GM23338 (cell line): ENCODE results near the gene HACD2. TPM values are rescaled to one million over a fixed set of nuclear protein-coding genes. Genes with fewer than 3 reads are reported as not detected.

ENCODE experiments used
- ATAC-seq: fragments of 200-7000 bp; cut with Tn5 transposase; 3 replicates; pipeline ENCODE4 v1.9.1; 2020
- DNase-seq: peaks from one replicate; pipeline ENCODE4 v3.0.0-alpha.2; 2015; ENCODE audit warnings: low spot score
- H2AFZ ChIP-seq: fragments of 200-600 bp; sonication (generic); 2 replicates; pipeline ENCODE4 v1.8.0; 2016; ENCODE audit warnings: antibody characterized with exemption, mild to moderate bottlenecking, moderate library complexity
- H3F3A ChIP-seq: fragments of 200-600 bp; sonication (generic); replicated peaks from 2 replicates; pipeline ENCODE4 v1.8.0; 2017; ENCODE audit warnings: antibody characterized with exemption, mixed run types, low read depth
- H3K27ac ChIP-seq: fragments of 200-600 bp; sonication (generic); 2 replicates; pipeline ENCODE4 v1.6.1; 2016; ENCODE audit warnings: low read depth
- H3K27me3 ChIP-seq: fragments of 200-600 bp; sonication (generic); 2 replicates; pipeline ENCODE4 v1.8.0; 2016; ENCODE audit warnings: mild to moderate bottlenecking, mixed run types, moderate library complexity; ENCODE audit not compliant: insufficient read depth
- H3K36me3 ChIP-seq: fragments of 200-600 bp; sonication (generic); 2 replicates; pipeline ENCODE4 v1.8.0; 2016; ENCODE audit warnings: mild to moderate bottlenecking; ENCODE audit not compliant: insufficient read depth
- H3K4me1 ChIP-seq: fragments of 200-600 bp; sonication (generic); 2 replicates; pipeline ENCODE4 v1.8.0; 2016; ENCODE audit warnings: mild to moderate bottlenecking, moderate library complexity; ENCODE audit not compliant: insufficient read depth
- H3K4me2 ChIP-seq: fragments of 200-600 bp; sonication (generic); 2 replicates; pipeline ENCODE4 v1.7.1; 2017; ENCODE audit warnings: mixed run types
- H3K4me3 ChIP-seq: fragments of 200-600 bp; sonication (generic); 2 replicates; pipeline ENCODE4 v1.6.1; 2016; ENCODE audit warnings: mixed run types
- H3K79me2 ChIP-seq: fragments of 200-600 bp; sonication (generic); replicated peaks from 2 replicates; pipeline ENCODE4 v1.8.0; 2017; ENCODE audit warnings: mild to moderate bottlenecking; ENCODE audit not compliant: insufficient read depth
- H3K9me2 ChIP-seq: fragments of 200-600 bp; sonication (generic); 2 replicates; pipeline ENCODE4 v1.8.0; 2017; ENCODE audit not compliant: insufficient read depth
- H4K20me1 ChIP-seq: fragments of 200-600 bp; sonication (generic); replicated peaks from 2 replicates; pipeline ENCODE4 v1.8.0; 2017; ENCODE audit warnings: mild to moderate bottlenecking; ENCODE audit not compliant: insufficient read depth
- H3K27ac Mint-ChIP-seq: 2 replicates; pipeline ENCODE4 v1.8.0; 2020; ENCODE audit warnings: inconsistent platforms, mild to moderate bottlenecking, moderate library complexity, mixed read lengths
- H3K27me3 Mint-ChIP-seq: 3 replicates; pipeline ENCODE4 v1.8.0; 2022; ENCODE audit warnings: low read depth, mild to moderate bottlenecking, moderate library complexity, mixed read lengths, inconsistent platforms; ENCODE audit not compliant: insufficient read depth, poor library complexity
- H3K36me3 Mint-ChIP-seq: 3 replicates; pipeline ENCODE4 v1.8.0; 2021; ENCODE audit warnings: low read depth, mild to moderate bottlenecking, inconsistent platforms, moderate library complexity, mixed read lengths
- H3K4me1 Mint-ChIP-seq: 3 replicates; pipeline ENCODE4 v1.8.0; 2020; ENCODE audit warnings: mild to moderate bottlenecking, inconsistent platforms, mixed read lengths
- H3K4me3 Mint-ChIP-seq: 3 replicates; pipeline ENCODE4 v1.8.0; 2021; ENCODE audit warnings: moderate library complexity, mild to moderate bottlenecking, inconsistent platforms, mixed read lengths
- H3K9me3 Mint-ChIP-seq: 3 replicates; pipeline ENCODE4 v1.8.0; 2020; ENCODE audit warnings: moderate library complexity, mild to moderate bottlenecking, inconsistent platforms, mixed read lengths
- CREB1 ChIP-seq: fragments of 250-450 bp; sonication (Bioruptor Pico); IDR thresholded peaks from 2 replicates; pipeline ENCODE4 v1.5.0; 2020; ENCODE audit warnings: low read depth, mild to moderate bottlenecking, moderate library complexity
- EZH2 ChIP-seq: fragments of 200-600 bp; sonication (generic); IDR thresholded peaks from one replicate; pipeline ENCODE4 v1.8.0; 2017; ENCODE audit warnings: antibody characterized with exemption, mild to moderate bottlenecking, low read depth; ENCODE audit not compliant: unreplicated experiment
- EZH2phosphoT487 ChIP-seq: fragments of 200-600 bp; sonication (generic); IDR thresholded peaks from one replicate; pipeline ENCODE4 v1.8.1; 2018; ENCODE audit warnings: antibody characterized with exemption; ENCODE audit not compliant: unreplicated experiment
- JUNB ChIP-seq: IDR thresholded peaks from one replicate; pipeline ENCODE4 v1.6.1; 2016; ENCODE audit warnings: antibody characterized with exemption; ENCODE audit not compliant: unreplicated experiment
- NANOG ChIP-seq: IDR thresholded peaks from 2 replicates; pipeline ENCODE4 v1.6.1; 2016; ENCODE audit warnings: antibody characterized with exemption, borderline replicate concordance
- POLR2AphosphoS5 ChIP-seq: IDR thresholded peaks from 2 replicates; pipeline ENCODE4 v1.6.1; 2016; ENCODE audit warnings: antibody characterized with exemption, low read depth
- STAT1 ChIP-seq: IDR thresholded peaks from one replicate; pipeline ENCODE4 v1.6.1; 2016; ENCODE audit warnings: antibody characterized with exemption; ENCODE audit not compliant: unreplicated experiment
- ZNF114 ChIP-seq: fragments of 250-450 bp; sonication (Bioruptor Pico); IDR thresholded peaks from 2 replicates; pipeline ENCODE4 v1.5.0; 2020; ENCODE audit warnings: mild to moderate bottlenecking, moderate library complexity
- ZNF331 ChIP-seq: fragments of 250-450 bp; sonication (Bioruptor Pico); IDR thresholded peaks from 2 replicates; pipeline ENCODE4 v1.5.0; 2020; ENCODE audit warnings: low read depth, mild to moderate bottlenecking, moderate library complexity
- polyA plus RNA-seq: library from polyadenylated mRNA; unstranded; fragments of >200 nt; fragmentation: Nextera tagmentation; extraction: Ambion mirVana; gene quantifications from 2 replicates; pipeline ENCODE4 v1.2.1, GENCODE V29; 2016
- total RNA-seq: library from RNA; depleted of rRNA; stranded (reverse); fragments of >200 nt; shearing (Covaris generic); gene quantifications from 2 replicates; pipeline ENCODE4 v1.2.3, GENCODE V29; 2014
- TF ChIP-seq, protein P1 (sequence below): fragments of 250-450 bp; sonication (Bioruptor Pico); IDR thresholded peaks from 2 replicates; pipeline ENCODE4 v1.5.0; 2020; ENCODE audit warnings: mild to moderate bottlenecking, moderate library complexity
- TF ChIP-seq, protein P2 (sequence below): IDR thresholded peaks from one replicate; pipeline ENCODE4 v1.6.1; 2018; ENCODE audit warnings: antibody characterized with exemption; ENCODE audit not compliant: unreplicated experiment
- TF ChIP-seq, protein P3 (sequence below): IDR thresholded peaks from 2 replicates; pipeline ENCODE4 v1.6.1; 2016; ENCODE audit warnings: antibody characterized with exemption
- TF ChIP-seq, protein P4 (sequence below), 2 experiments: fragments of 200-600 bp in 1 of 2; sonication (generic) in 1 of 2; conservative IDR thresholded peaks; 2 replicates each; pipeline versions ENCODE4 v1.5.1 to v1.6.1; 2016 to 2017; ENCODE audit warnings: antibody characterized with exemption in 2 of 2, low read depth in 2 of 2, mild to moderate bottlenecking in 2 of 2, moderate library complexity in 1 of 2

The HACD2 gene
- total and polyA plus RNA-seq, 2 experiments from 2014 or later = 13.4 to 31.5 TPM

DNA sequence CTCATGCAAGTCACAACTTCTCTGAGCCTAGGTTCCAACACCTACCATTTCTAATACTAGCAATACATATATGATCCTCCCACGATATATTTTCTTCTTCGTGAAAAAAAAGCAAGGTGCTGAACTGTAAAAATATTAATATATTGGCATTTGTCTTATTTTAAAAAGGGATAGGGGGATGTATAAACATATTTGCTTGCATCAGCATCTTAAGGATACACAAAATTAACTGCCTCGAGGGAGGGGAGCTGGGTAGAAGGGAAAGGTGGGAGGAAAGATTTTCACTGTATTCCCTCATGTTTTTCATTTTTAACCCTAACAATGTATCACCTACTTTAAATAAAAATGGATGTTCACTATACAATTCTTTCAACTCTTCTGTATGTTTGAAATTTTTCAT is 1.3 kb downstream of the HACD2 start:
- H3K4me3 ChIP-seq = peak overlapping the region; percentile 87
- TF ChIP-seq, protein P1, sequence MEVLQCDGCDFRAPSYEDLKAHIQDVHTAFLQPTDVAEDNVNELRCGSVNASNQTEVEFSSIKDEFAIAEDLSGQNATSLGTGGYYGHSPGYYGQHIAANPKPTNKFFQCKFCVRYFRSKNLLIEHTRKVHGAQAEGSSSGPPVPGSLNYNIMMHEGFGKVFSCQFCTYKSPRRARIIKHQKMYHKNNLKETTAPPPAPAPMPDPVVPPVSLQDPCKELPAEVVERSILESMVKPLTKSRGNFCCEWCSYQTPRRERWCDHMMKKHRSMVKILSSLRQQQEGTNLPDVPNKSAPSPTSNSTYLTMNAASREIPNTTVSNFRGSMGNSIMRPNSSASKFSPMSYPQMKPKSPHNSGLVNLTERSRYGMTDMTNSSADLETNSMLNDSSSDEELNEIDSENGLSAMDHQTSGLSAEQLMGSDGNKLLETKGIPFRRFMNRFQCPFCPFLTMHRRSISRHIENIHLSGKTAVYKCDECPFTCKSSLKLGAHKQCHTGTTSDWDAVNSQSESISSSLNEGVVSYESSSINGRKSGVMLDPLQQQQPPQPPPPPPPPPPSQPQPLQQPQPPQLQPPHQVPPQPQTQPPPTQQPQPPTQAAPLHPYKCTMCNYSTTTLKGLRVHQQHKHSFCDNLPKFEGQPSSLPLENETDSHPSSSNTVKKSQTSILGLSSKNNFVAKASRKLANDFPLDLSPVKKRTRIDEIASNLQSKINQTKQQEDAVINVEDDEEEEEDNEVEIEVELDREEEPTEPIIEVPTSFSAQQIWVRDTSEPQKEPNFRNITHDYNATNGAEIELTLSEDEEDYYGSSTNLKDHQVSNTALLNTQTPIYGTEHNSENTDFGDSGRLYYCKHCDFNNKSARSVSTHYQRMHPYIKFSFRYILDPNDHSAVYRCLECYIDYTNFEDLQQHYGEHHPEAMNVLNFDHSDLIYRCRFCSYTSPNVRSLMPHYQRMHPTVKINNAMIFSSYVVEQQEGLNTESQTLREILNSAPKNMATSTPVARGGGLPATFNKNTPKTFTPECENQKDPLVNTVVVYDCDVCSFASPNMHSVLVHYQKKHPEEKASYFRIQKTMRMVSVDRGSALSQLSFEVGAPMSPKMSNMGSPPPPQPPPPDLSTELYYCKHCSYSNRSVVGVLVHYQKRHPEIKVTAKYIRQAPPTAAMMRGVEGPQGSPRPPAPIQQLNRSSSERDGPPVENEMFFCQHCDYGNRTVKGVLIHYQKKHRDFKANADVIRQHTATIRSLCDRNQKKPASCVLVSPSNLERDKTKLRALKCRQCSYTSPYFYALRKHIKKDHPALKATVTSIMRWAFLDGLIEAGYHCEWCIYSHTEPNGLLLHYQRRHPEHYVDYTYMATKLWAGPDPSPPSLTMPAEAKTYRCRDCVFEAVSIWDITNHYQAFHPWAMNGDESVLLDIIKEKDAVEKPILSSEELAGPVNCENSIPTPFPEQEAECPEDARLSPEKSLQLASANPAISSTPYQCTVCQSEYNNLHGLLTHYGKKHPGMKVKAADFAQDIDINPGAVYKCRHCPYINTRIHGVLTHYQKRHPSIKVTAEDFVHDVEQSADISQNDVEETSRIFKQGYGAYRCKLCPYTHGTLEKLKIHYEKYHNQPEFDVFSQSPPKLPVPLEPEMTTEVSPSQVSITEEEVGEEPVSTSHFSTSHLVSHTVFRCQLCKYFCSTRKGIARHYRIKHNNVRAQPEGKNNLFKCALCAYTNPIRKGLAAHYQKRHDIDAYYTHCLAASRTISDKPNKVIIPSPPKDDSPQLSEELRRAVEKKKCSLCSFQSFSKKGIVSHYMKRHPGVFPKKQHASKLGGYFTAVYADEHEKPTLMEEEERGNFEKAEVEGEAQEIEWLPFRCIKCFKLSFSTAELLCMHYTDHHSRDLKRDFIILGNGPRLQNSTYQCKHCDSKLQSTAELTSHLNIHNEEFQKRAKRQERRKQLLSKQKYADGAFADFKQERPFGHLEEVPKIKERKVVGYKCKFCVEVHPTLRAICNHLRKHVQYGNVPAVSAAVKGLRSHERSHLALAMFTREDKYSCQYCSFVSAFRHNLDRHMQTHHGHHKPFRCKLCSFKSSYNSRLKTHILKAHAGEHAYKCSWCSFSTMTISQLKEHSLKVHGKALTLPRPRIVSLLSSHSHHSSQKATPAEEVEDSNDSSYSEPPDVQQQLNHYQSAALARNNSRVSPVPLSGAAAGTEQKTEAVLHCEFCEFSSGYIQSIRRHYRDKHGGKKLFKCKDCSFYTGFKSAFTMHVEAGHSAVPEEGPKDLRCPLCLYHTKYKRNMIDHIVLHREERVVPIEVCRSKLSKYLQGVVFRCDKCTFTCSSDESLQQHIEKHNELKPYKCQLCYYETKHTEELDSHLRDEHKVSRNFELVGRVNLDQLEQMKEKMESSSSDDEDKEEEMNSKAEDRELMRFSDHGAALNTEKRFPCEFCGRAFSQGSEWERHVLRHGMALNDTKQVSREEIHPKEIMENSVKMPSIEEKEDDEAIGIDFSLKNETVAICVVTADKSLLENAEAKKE (CRISPR knock-in tag) = no peak
- TF ChIP-seq EZH2 (no peak), JUNB (no peak), STAT1 (no peak), NANOG (no peak), POLR2AphosphoS5 (no peak), ZNF114 (CRISPR knock-in tag) (no peak), ZNF331 (no peak), EZH2phosphoT487 (no peak), CREB1 (no peak)
- TF ChIP-seq, protein P2, sequence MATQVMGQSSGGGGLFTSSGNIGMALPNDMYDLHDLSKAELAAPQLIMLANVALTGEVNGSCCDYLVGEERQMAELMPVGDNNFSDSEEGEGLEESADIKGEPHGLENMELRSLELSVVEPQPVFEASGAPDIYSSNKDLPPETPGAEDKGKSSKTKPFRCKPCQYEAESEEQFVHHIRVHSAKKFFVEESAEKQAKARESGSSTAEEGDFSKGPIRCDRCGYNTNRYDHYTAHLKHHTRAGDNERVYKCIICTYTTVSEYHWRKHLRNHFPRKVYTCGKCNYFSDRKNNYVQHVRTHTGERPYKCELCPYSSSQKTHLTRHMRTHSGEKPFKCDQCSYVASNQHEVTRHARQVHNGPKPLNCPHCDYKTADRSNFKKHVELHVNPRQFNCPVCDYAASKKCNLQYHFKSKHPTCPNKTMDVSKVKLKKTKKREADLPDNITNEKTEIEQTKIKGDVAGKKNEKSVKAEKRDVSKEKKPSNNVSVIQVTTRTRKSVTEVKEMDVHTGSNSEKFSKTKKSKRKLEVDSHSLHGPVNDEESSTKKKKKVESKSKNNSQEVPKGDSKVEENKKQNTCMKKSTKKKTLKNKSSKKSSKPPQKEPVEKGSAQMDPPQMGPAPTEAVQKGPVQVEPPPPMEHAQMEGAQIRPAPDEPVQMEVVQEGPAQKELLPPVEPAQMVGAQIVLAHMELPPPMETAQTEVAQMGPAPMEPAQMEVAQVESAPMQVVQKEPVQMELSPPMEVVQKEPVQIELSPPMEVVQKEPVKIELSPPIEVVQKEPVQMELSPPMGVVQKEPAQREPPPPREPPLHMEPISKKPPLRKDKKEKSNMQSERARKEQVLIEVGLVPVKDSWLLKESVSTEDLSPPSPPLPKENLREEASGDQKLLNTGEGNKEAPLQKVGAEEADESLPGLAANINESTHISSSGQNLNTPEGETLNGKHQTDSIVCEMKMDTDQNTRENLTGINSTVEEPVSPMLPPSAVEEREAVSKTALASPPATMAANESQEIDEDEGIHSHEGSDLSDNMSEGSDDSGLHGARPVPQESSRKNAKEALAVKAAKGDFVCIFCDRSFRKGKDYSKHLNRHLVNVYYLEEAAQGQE = no peak
- TF ChIP-seq, protein P3, sequence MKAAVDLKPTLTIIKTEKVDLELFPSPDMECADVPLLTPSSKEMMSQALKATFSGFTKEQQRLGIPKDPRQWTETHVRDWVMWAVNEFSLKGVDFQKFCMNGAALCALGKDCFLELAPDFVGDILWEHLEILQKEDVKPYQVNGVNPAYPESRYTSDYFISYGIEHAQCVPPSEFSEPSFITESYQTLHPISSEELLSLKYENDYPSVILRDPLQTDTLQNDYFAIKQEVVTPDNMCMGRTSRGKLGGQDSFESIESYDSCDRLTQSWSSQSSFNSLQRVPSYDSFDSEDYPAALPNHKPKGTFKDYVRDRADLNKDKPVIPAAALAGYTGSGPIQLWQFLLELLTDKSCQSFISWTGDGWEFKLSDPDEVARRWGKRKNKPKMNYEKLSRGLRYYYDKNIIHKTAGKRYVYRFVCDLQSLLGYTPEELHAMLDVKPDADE = no peak
- TF ChIP-seq, protein P4, sequence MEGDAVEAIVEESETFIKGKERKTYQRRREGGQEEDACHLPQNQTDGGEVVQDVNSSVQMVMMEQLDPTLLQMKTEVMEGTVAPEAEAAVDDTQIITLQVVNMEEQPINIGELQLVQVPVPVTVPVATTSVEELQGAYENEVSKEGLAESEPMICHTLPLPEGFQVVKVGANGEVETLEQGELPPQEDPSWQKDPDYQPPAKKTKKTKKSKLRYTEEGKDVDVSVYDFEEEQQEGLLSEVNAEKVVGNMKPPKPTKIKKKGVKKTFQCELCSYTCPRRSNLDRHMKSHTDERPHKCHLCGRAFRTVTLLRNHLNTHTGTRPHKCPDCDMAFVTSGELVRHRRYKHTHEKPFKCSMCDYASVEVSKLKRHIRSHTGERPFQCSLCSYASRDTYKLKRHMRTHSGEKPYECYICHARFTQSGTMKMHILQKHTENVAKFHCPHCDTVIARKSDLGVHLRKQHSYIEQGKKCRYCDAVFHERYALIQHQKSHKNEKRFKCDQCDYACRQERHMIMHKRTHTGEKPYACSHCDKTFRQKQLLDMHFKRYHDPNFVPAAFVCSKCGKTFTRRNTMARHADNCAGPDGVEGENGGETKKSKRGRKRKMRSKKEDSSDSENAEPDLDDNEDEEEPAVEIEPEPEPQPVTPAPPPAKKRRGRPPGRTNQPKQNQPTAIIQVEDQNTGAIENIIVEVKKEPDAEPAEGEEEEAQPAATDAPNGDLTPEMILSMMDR (conservative IDR thresholded peaks at IDR 0.05; ENCODE audit: low read depth in 2 of 2) = no peak
- H2AFZ ChIP-seq = no peak overlapping the region
- ATAC-seq (no peak), DNase-seq (no peak)
- H3K4me1 Mint-ChIP-seq = peaks cover 16% of the 10 kb centered on the region; the same call in 2 of the 3 replicates
- no peaks in the 10 kb centered on the region for H3K27me3 ChIP-seq
- peaks cover 5% of the 10 kb centered on the region; the same call in 1 of the 2 replicates for H3K36me3 ChIP-seq
- no peak overlapping the region for H3K27ac ChIP-seq
- peaks cover 15% of the 10 kb centered on the region for H3K9me3 Mint-ChIP-seq
- H3K4me2 ChIP-seq = peak overlapping the region; percentile 89
- H3K27ac Mint-ChIP-seq = no peak overlapping the region
- H3K27me3 Mint-ChIP-seq = peaks cover 6% of the 10 kb centered on the region
- peaks cover 36% of the 10 kb centered on the region for H3K79me2 ChIP-seq
- H3K9me2 ChIP-seq = no peaks in the 10 kb centered on the region
- no peak overlapping the region; the same call in 2 of the 3 replicates for H3K4me3 Mint-ChIP-seq
- peaks cover 46% of the 10 kb centered on the region for H3K36me3 Mint-ChIP-seq
- H3K4me1 ChIP-seq = peaks cover 23% of the 10 kb centered on the region
- H3F3A ChIP-seq = 0 out of 2 replicates have a peak, but pooled peaks cover 5% of the 10 kb centered on the region
- peaks cover 2% of the 10 kb centered on the region; the same call in 1 of the 2 replicates for H4K20me1 ChIP-seq
